ENCODE measurements around the gene PMS1.

GRCh38 chr2:189819297-189819704 is 35.1 kb downstream of the PMS1 start:
- TF ChIP-seq CTCF (IDR thresholded peaks at IDR 0.05; ENCODE audit: low read length): no peak
- no peak for TF ChIP-seq EZH2 (IDR thresholded peaks at IDR 0.05; ENCODE audit: borderline replicate concordance, low read length)

Measured in OCI-LY1 (cell line).